Esophagus muscularis mucosa (tissue), 4 donors: ENCODE data around the gene TSPAN16. TPM values are rescaled to one million over a fixed set of nuclear protein-coding genes. Genes with fewer than 3 reads are reported as not detected.

Experiments used
- DNase-seq: peaks from one replicate; pipeline ENCODE4 v3.0.0-alpha.2; 2017; ENCODE audit errors: extremely low spot score
- H3K27ac ChIP-seq, 4 donors: fragments of 200-600 bp; sonication (generic); replicated peaks in 1 of 4; 1 replicate in 3 of 4; 2 replicates in 1 of 4; pipeline ENCODE4 v1.5.1; 2016 to 2019; ENCODE audit warnings: mild to moderate bottlenecking in 1 of 4
- H3K27me3 ChIP-seq, 4 donors: fragments of 200-600 bp; sonication (generic); one replicate each; pipeline versions ENCODE4 v1.5.1 to v1.6.0; 2016 to 2019
- H3K36me3 ChIP-seq, 4 donors: fragments of 200-600 bp; sonication (generic); one replicate each; pipeline ENCODE4 v1.5.1; 2016 to 2019
- H3K4me1 ChIP-seq, 4 donors: fragments of 200-600 bp; sonication (generic); one replicate each; pipeline ENCODE4 v1.5.1; 2016 to 2019
- H3K4me3 ChIP-seq, 4 donors: fragments of 200-600 bp; sonication (generic); 1 replicate in 2 of 4; 2 replicates in 2 of 4; pipeline ENCODE4 v1.5.1; 2016 to 2019; ENCODE audit warnings: mild to moderate bottlenecking in 4 of 4, moderate library complexity in 1 of 4
- H3K9me3 ChIP-seq, 4 donors: fragments of 200-600 bp; sonication (generic); 1 replicate in 3 of 4; 2 replicates in 1 of 4; pipeline ENCODE4 v1.5.1; 2016 to 2019
- CTCF ChIP-seq, 3 experiments: fragments of 200-600 bp in 2 of 3; fragments of 450-650 bp in 1 of 3; sonication (generic) in 2 of 3; IDR thresholded peaks; one replicate each; pipeline ENCODE4 v1.5.1; 2017 to 2019; ENCODE audit warnings: antibody characterized with exemption in 3 of 3, mild to moderate bottlenecking in 2 of 3, moderate library complexity in 1 of 3
- EP300 ChIP-seq: sonication (generic); formaldehyde crosslinking; IDR thresholded peaks from one replicate; pipeline ENCODE4 v1.6.1; 2017; ENCODE audit warnings: antibody characterized with exemption
- POLR2A ChIP-seq: fragments of 450-650 bp; IDR thresholded peaks from one replicate; pipeline ENCODE4 v1.6.1; 2017; ENCODE audit warnings: antibody characterized with exemption, moderate library complexity, mild to moderate bottlenecking, low read depth
- POLR2AphosphoS5 ChIP-seq, 2 donors: sonication (generic); formaldehyde crosslinking; IDR thresholded peaks; one replicate each; pipeline ENCODE4 v1.6.1; 2017; ENCODE audit warnings: antibody characterized with exemption in 2 of 2
- WGBS: methylation state at CpG from one replicate; pipeline ENCODE4 v1.1.5; 2018; 5-methylcytosine and 5-hydroxymethylcytosine counted together
- intact Hi-C: fragments of 100-400 bp; cut with DNase I; formaldehyde crosslinking; loops from one replicate; pipeline ENCODE4 v1.15.1; 2023
- total RNA-seq, 4 donors: library from RNA; depleted of rRNA; stranded (reverse); fragments of >200 nt; gene quantifications; one replicate each; pipeline versions ENCODE4 v1.1.0 to v1.2.1, GENCODE V29; 2016

Gene TSPAN16
- total RNA-seq, 4 donors from 2014 or later = not detected

GRCh38 chr19:11265785-11266236, 30.1 kb upstream of the TSPAN16 start:
- Histone ChIP-seq H3K27me3 (no peaks in the 10 kb centered on the region), H3K27ac (peak overlapping the region in 2 of 4 donors; percentile 10 to 38), H3K36me3 (no peaks in the 10 kb centered on the region), H3K4me3 (no peak overlapping the region), H3K9me3 (no peaks in the 10 kb centered on the region), H3K4me1 (peaks cover 32 to 53% (median 46%) of the 10 kb centered on the region in 4 donors)
- intact Hi-C loops = no loop called here
- 75% methylated on average over 9 of the region's 11 CpGs for WGBS
- no peak for TF ChIP-seq EP300
- no peak for TF ChIP-seq CTCF (IDR thresholded peaks at IDR 0.05)
- no peak for TF ChIP-seq POLR2A
- TF ChIP-seq POLR2AphosphoS5 (IDR thresholded peaks at IDR 0.05) = no peak
- DNase-seq = no peak

GRCh38 chr19:11267316-11268085, 28.5 kb upstream of the TSPAN16 start:
- Histone ChIP-seq H3K4me3 (no peak overlapping the region), H3K27ac (peak overlapping the region in 3 of 4 donors; percentile 22 to 66 (median 66)), H3K36me3 (no peaks in the 10 kb centered on the region), H3K4me1 (peaks cover 33 to 39% (median 36%) of the 10 kb centered on the region in 4 donors), H3K9me3 (no peaks in the 10 kb centered on the region), H3K27me3 (no peaks in the 10 kb centered on the region)
- 93% methylated on average over 10 of the region's 10 CpGs for WGBS
- DNase-seq = no peak
- intact Hi-C loops = no loop called here
- no peak for TF ChIP-seq POLR2AphosphoS5 (IDR thresholded peaks at IDR 0.05)
- TF ChIP-seq CTCF (IDR thresholded peaks at IDR 0.05) = no peak
- no peak for TF ChIP-seq POLR2A
- TF ChIP-seq EP300 = no peak

GRCh38 chr19:11268783-11269267, 27.1 kb upstream of the TSPAN16 start:
- no peak overlapping the region for H3K4me3 ChIP-seq
- no peaks in the 10 kb centered on the region for H3K9me3 ChIP-seq
- peaks cover 24 to 32% (median 30%) of the 10 kb centered on the region in 4 donors for H3K4me1 ChIP-seq
- intact Hi-C loops = no loop called here
- H3K36me3 ChIP-seq = no peaks in the 10 kb centered on the region
- H3K27ac ChIP-seq = peak overlapping the region; percentile 66 to 75 (median 68)
- no peaks in the 10 kb centered on the region for H3K27me3 ChIP-seq
- TF ChIP-seq CTCF (IDR thresholded peaks at IDR 0.05) (no peak), POLR2AphosphoS5 (IDR thresholded peaks at IDR 0.05) (peak; percentile 77 to 80)
- DNase-seq = no peak
- 20% methylated on average over 10 of the region's 10 CpGs for WGBS

GRCh38 chr19:11269408-11269807, 26.6 kb upstream of the TSPAN16 start:
- Histone ChIP-seq H3K36me3 (no peaks in the 10 kb centered on the region), H3K9me3 (no peaks in the 10 kb centered on the region), H3K4me3 (no peak overlapping the region), H3K4me1 (peaks cover 24 to 29% (median 26%) of the 10 kb centered on the region in 4 donors), H3K27me3 (no peaks in the 10 kb centered on the region), H3K27ac (peak overlapping the region; percentile 66 to 75 (median 68))
- no peak for DNase-seq
- 23% methylated on average over 7 of the region's 7 CpGs for WGBS
- TF ChIP-seq EP300 (no peak), POLR2AphosphoS5 (IDR thresholded peaks at IDR 0.05) (no peak), CTCF (IDR thresholded peaks at IDR 0.05) (no peak), POLR2A (no peak)
- intact Hi-C loops = no loop called here
